Measurements from ENCODE around the gene CCNK.

CCNK gene

DNA sequence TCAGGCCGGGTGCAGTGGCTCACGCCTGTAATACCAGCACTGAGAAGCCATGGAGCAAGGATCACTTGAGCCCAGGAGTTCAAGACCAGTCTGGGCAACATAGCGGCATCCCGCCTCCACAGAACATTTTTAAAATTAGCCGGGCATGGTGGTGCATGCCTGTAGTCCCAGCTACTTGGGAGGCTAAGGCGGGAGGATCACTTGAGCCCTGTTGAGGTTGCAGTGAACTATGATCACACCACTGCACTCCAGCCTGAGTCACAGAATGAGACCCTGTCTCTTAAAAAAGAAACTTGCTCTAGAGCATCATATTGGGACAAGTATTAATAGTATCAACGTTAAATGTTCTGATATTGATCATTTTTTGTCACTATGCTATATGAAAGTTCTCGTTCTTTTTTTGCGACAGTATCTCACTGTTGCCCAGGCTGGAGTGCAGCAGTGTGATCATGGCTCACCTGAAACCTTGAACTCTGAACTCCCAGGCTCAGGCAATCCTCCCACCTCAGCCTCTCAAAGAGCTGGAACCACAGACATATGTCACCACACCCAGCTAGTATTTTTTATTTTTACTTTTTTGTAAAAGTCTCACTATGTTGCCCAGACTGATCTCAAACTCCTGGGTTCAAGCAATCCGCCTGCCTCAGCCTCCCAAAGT lies 75.1 kb downstream of the CCNK start:
- DNase-seq: no peak

DNA sequence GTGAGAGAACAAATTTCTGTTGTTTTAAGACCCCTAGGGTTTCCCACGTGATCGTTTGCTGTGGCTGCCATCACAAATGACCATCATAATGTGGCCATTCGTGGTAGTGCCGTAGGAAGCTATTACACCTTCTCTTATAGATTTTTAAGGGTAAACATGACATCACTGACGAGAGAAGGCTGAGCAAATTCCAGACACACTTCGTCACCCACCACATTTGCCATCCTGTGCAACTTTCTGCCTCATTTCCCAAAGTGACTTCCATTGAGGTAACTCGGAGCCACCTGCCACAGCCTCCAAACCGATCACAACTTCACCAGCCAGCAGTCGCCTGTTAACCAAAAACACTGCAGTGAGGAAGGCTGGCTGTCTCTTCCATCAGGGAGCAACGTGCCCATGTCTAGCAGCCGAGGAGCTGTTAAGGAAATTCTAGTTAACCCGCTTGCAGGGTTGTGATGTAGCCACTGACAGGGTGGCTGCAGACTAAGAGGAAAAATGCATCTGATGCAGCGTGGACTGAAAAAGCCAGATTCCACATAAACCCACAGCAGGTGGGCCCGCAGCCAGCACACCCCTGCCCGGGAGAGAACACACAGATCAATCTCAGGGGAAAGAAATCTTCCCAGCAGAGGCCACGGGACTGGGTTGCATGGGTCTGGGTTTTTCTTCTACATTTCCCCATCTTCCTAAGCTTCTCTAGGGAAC lies 78.2 kb downstream of the CCNK start:
- DNase-seq: no peak

DNA sequence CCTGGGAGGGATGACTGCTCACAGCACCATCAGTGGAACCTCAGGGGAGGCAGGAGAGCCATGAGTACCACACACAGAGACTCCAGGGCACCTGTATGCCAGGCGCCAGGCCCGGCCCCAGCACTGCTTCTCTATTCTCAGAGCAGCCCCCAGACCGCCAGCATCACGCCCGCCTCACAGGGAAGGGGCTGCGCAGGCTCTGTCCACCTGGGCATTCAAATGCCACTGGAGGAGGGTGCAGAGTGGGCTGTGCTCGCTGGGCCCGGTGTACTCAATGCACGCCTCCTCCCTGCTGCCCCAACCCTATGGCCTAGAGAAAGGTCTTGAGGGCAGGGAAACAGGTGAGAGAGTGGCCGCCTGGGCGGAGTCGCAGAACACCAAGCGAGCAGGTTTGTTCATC lies 79.2 kb downstream of the CCNK start:
- DNase-seq: no peak

DNA sequence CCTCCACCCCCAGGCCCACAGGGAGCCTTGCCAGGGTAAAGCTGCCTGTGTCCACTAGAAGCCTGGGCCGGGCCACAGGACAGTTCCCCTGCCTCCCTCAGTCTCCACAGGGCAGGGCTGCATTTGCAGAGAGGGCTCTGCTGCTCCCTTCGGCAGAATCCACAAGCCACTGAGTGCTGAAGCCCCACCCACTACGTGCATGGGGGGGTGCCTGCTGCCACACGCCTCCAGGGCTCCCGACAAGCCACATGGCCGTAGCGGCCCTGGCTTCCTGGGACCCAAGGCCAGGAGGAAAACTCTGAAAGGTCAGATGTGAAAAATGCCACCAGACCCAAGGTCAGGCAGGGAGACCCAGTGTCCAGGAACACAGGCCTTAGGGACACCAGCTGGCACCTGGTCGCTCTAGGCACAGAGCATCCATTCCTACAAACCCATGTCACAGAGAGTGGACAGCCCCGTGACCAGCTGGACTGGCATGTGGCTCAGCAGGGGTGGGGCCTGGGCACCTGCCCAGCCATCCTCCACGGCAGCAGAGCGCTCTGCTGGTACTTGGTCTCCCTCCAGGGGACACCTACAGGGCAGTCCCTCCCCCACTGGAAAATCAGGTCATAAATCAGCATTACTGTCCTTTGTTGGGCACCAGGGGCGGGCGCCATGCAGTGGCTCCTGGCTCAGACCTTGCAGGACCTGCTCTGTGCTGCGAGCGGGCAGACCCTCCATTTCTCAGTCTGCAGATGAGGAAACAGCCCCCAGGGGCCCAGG lies 79.9 kb downstream of the CCNK start:
- DNase-seq: no peak

DNA sequence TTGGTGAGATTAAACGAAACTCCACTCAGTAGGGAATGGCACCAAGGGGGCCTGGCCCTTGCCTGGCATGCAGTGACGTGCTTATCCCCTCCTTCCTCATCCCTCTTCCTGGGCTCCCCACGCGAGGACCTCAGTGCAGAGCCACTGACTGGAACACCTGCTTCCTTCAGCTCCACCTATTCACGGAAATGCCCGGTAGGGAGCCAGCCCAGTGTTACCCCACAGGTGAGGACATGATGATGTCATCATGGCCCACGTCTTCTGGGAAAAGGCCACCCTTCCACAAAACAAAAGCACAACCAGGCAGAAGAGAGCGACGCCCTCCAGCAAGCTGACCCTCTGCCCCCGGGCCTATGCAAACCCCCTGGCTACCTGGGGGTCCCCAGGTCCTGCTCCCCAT lies 80.7 kb downstream of the CCNK start:
- DNase-seq: no peak

All from GOT3 (cell line).